ENCODE data around the gene ARCN1. TPM values are rescaled to one million over a fixed set of nuclear protein-coding genes. Genes with fewer than 3 reads are reported as not detected.

The ARCN1 gene
- total RNA-seq, 1 donor: 210 TPM

- no peak for DNase-seq (ENCODE audit: low read depth)
- H3K4me3 ChIP-seq (ENCODE audit: low read depth, low read length): no peak overlapping the region
- TF ChIP-seq, protein P1, sequence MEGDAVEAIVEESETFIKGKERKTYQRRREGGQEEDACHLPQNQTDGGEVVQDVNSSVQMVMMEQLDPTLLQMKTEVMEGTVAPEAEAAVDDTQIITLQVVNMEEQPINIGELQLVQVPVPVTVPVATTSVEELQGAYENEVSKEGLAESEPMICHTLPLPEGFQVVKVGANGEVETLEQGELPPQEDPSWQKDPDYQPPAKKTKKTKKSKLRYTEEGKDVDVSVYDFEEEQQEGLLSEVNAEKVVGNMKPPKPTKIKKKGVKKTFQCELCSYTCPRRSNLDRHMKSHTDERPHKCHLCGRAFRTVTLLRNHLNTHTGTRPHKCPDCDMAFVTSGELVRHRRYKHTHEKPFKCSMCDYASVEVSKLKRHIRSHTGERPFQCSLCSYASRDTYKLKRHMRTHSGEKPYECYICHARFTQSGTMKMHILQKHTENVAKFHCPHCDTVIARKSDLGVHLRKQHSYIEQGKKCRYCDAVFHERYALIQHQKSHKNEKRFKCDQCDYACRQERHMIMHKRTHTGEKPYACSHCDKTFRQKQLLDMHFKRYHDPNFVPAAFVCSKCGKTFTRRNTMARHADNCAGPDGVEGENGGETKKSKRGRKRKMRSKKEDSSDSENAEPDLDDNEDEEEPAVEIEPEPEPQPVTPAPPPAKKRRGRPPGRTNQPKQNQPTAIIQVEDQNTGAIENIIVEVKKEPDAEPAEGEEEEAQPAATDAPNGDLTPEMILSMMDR (IDR thresholded peaks at IDR 0.05; ENCODE audit: insufficient read depth, low read length): no peak
Observed at GRCh38 chr11:118606157-118606843, 34.1 kb downstream of the ARCN1 start.

- TF ChIP-seq, protein P1 (IDR thresholded peaks at IDR 0.05; ENCODE audit: insufficient read depth, low read length): no peak
- no peak for DNase-seq (ENCODE audit: low read depth)
- H3K4me3 ChIP-seq (ENCODE audit: low read depth, low read length): no peak overlapping the region
Observed at GRCh38 chr11:118606844-118607228, 34.6 kb downstream of the ARCN1 start.

DNA sequence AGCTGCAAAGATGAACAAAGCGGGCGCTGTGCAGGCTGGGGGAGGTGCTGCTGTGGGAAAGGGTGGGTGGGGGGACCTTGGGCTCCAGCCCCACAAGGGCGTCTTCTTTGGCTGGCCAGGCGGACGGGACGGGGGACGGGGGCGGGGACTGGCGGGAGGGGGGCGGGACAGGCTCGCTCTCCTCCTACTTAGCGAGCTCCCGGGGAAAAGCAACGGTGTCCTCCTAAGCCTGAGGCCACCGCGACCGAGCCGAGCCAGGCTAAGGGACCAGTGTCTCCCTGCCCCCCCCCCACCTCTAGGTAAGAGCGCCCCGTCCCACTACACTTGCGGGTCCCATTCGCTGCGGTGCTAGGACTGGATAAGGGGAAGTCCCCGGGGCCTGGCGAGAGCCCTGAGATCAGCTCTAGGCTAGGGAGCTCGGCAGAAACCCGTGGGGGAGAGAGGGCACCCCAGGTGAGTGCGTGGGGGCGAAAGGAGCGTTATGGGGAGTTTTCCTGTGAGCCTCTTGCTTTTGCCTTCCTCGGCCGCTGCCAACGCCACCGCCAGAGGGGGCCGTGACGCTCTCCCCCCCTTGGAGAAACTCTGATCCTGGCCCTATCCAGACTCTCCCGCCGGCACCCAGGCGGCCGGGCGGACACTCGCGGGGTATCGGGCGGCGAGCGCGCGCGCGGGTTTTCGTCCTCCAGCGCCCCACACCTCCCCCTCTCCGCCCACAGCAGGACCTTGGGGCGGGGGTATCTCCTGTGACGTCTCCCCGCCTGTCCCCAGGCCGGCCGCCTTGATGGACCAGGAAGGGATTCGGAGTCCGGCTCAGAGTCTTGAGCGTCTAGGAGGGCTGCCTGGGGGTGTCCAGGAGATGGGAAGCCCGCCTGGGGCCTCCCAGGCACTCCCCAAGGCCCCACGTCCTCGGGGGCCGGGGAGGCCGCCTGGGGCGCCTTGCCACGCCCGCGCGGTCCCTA is 35.5 kb downstream of the ARCN1 start, which contains the start of gene PHLDB1:
Gene PHLDB1, plus strand, starts transcription at position 215 of the 959 bp plus-strand sequence. CDS start 6,222 bp downstream, outside the sequence.
- peak; percentile 68 for DNase-seq (ENCODE audit: low read depth)
- TF ChIP-seq, protein P1 (IDR thresholded peaks at IDR 0.05; ENCODE audit: insufficient read depth, low read length): peak; percentile 53
- H3K4me3 ChIP-seq (ENCODE audit: low read depth, low read length): peak within 1 kb of the TSS; percentile 80

DNA sequence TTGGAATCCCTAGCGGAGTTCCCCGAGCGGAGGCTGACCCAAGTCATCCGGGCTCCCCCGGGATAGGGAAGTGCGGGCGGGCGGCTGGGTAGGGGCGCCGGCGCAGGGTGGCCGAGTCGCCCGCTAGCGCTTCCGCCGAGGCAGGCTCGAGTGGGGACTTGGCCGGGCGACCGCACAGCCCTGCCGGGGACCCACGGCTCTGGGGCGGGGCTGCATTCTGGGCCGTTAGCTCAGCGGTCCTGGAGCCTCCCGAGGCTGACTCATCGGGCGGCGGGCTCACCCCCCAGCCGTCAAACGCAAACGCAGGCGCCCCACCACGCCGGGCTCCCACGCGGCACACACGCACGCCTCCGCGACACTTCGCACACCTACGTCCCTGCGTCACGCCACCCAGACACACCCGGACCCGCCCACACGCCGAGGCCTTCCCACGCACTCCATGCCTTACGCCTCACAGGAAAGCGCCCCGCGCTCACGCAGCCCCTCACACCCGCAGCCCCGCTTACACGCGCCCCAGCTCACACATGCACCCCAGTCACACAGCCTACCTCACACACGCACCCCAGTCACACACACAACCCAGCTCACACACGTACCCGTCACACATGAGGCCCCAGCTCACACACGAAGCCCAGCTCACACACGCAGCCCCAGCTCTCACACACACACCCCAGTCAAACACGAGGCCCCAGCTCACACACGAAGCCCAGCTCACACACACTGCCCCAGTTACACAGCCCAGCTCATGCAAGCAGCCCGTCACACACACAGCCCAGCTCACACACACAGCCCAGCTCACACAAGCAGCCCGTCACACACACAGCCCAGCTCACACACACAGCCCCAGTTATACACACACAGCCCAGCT is 36.4 kb downstream of the ARCN1 start:
- TF ChIP-seq, protein P1 (IDR thresholded peaks at IDR 0.05; ENCODE audit: insufficient read depth, low read length): no peak
- peak overlapping the region; percentile 80 for H3K4me3 ChIP-seq (ENCODE audit: low read depth, low read length)
- peak; percentile 89 for DNase-seq (ENCODE audit: low read depth)

- DNase-seq (ENCODE audit: low read depth): peak; percentile 41
- peak overlapping the region; percentile 80 for H3K4me3 ChIP-seq (ENCODE audit: low read depth, low read length)
Observed at GRCh38 chr11:118609380-118610224, 37.4 kb downstream of the ARCN1 start.

More at GRCh38 chr11:118609380-118610224, 37.4 kb downstream of the ARCN1 start:
- TF ChIP-seq, protein P1 (IDR thresholded peaks at IDR 0.05; ENCODE audit: insufficient read depth, low read length): no peak

Measured in fibroblast of the aortic adventitia (primary cell).